Loucy (cell line): Measurements from ENCODE around the gene PGBD1.

ENCODE experiments used
- CTCF ChIP-seq: fragments of 200-600 bp; sonication (generic); conservative IDR thresholded peaks from 2 replicates; pipeline ENCODE4 v1.5.1; 2014; ENCODE audit warnings: mild to moderate bottlenecking, antibody characterized with exemption, low read length
- EZH2phosphoT487 ChIP-seq: fragments of 200-600 bp; IDR thresholded peaks from 2 replicates; pipeline ENCODE4 v1.6.1; 2018; ENCODE audit warnings: antibody characterized with exemption, mild to moderate bottlenecking, moderate library complexity, borderline replicate concordance

GRCh38 chr6:28258877-28259777 lies 22.2 kb upstream of the PGBD1 start, which contains the start of gene NKAPL:
- no peak for TF ChIP-seq CTCF
- no peak for TF ChIP-seq EZH2phosphoT487
